Cardiac muscle cell (in vitro differentiated cells and primary cell): ENCODE measurements around the gene SH3PXD2B. TPM values are rescaled to one million over a fixed set of nuclear protein-coding genes. Genes with fewer than 3 reads are reported as not detected.

Experiments
- DNase-seq, 2 donors: peaks; one replicate each; pipeline versions ENCODE4 v3.0.0 to v3.0.0-alpha.2; 2010 to 2017; ENCODE audit warnings: low read depth in 1 of 2, low spot score in 1 of 2
- H3K27ac ChIP-seq: fragments of 200-600 bp; sonication (generic); 2 replicates; pipeline ENCODE4 v1.5.1; 2016
- H3K27me3 ChIP-seq: fragments of 200-600 bp; sonication (generic); 2 replicates; pipeline ENCODE4 v1.6.0; 2016; ENCODE audit warnings: control low read depth
- H3K36me3 ChIP-seq: fragments of 200-600 bp; sonication (generic); 2 replicates; pipeline ENCODE4 v1.5.1; 2016; ENCODE audit warnings: control low read depth
- H3K4me1 ChIP-seq: fragments of 200-600 bp; sonication (generic); 2 replicates; pipeline ENCODE4 v1.8.1; 2017; ENCODE audit warnings: low read depth, mild to moderate bottlenecking, mixed run types
- H3K4me3 ChIP-seq: fragments of 200-600 bp; sonication (generic); 2 replicates; pipeline ENCODE4 v1.5.1; 2016; ENCODE audit warnings: mild to moderate bottlenecking
- H3K9me3 ChIP-seq: fragments of 200-600 bp; sonication (generic); 2 replicates; pipeline ENCODE4 v1.5.1; 2017; ENCODE audit warnings: low read depth, mild to moderate bottlenecking, control low read depth
- polyA plus RNA-seq: library from polyadenylated mRNA; unstranded; fragments of >200 nt; fragmentation: Nextera tagmentation; extraction: Ambion mirVana; gene quantifications from 2 replicates; pipeline ENCODE4 v1.2.1, GENCODE V29; 2016
- total RNA-seq: library from RNA; depleted of rRNA; stranded (reverse); fragments of >200 nt; gene quantifications from 2 replicates; pipeline ENCODE4 v1.2.3, GENCODE V29; 2016
- TF ChIP-seq, protein P1 (sequence below): IDR thresholded peaks from 2 replicates; pipeline ENCODE4 v1.5.1; 2012; ENCODE audit warnings: low read depth, mild to moderate bottlenecking, low read length

The SH3PXD2B gene
- total and polyA plus RNA-seq, 2 experiments from 2014 or later = 13.9 to 27.6 TPM

- Histone ChIP-seq H3K4me1 (peaks cover 4% of the 10 kb centered on the region), H3K4me3 (no peak overlapping the region), H3K36me3 (no peaks in the 10 kb centered on the region), H3K27me3 (no peaks in the 10 kb centered on the region), H3K9me3 (no peaks in the 10 kb centered on the region), H3K27ac (no peak overlapping the region)
- TF ChIP-seq, protein P1, sequence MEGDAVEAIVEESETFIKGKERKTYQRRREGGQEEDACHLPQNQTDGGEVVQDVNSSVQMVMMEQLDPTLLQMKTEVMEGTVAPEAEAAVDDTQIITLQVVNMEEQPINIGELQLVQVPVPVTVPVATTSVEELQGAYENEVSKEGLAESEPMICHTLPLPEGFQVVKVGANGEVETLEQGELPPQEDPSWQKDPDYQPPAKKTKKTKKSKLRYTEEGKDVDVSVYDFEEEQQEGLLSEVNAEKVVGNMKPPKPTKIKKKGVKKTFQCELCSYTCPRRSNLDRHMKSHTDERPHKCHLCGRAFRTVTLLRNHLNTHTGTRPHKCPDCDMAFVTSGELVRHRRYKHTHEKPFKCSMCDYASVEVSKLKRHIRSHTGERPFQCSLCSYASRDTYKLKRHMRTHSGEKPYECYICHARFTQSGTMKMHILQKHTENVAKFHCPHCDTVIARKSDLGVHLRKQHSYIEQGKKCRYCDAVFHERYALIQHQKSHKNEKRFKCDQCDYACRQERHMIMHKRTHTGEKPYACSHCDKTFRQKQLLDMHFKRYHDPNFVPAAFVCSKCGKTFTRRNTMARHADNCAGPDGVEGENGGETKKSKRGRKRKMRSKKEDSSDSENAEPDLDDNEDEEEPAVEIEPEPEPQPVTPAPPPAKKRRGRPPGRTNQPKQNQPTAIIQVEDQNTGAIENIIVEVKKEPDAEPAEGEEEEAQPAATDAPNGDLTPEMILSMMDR = no peak
- DNase-seq = no peak
Measured at GRCh38 chr5:172493461-172493860, 39.1 kb upstream of the SH3PXD2B start.

DNA sequence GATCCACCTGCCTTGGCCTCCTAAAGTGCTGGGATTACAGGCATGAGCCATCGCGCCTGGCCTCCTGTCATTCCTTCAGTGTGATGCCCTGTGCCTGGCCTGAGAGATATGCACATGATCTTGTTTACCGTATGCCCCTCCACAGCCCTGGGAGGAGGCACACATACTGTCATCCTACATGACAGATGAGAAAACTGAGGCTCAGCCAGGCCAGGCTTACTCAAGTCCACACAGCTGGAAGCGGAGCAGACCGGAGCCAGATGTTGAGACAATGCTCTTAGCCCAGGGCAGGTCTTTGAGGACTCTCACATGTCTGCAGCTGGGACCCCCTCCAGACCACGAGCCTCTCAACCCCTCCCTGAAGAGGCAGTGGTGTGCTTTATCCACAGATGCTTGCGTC is 38.7 kb upstream of the SH3PXD2B start:
- TF ChIP-seq, protein P1 = no peak

DNA sequence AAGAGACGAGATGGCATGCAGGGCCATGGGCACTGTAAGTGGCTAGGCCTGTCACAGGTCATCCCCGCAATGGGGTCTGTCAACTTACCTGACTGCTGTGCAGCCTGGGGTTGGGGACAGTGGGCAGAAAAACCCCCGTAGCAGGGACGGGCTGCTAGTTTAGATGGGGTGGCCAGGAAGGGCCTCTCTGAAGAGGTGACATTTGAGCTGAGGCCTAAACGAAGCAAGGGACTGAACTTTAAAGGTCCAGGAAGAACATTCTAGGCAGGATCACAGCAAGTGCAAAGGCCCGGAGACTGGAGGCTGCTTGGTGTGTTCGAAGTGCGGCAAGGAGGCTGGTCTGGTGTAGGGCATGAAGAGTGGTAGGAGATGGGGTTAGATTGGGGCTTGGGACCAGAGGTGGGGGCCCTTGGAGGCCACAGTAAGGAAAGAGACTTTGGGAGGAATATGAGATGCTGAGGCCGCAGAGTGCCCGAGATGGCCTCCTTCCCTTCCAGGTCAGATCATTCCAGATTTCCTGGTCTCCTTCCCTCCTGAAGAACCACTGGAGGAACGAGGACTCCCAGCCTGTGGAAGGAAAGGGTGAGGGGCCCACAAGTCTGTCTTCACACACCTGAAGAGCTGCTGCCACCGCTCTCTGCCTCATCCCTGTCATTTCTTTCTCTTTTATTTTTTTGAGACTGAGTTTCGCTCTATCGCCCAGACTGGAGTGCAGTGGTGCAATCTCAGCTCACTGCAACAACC is 37.9 kb upstream of the SH3PXD2B start:
- no peak overlapping the region for H3K27ac ChIP-seq
- no peaks in the 10 kb centered on the region for H3K27me3 ChIP-seq
- TF ChIP-seq, protein P1 = no peak
- no peaks in the 10 kb centered on the region for H3K36me3 ChIP-seq
- H3K9me3 ChIP-seq = no peaks in the 10 kb centered on the region
- H3K4me1 ChIP-seq = peaks cover 4% of the 10 kb centered on the region
- DNase-seq = no peak
- no peak overlapping the region for H3K4me3 ChIP-seq

More for the DNA sequence above, 38.7 kb upstream of the SH3PXD2B start:
- Histone ChIP-seq H3K9me3 (no peaks in the 10 kb centered on the region), H3K4me1 (peaks cover 4% of the 10 kb centered on the region), H3K36me3 (no peaks in the 10 kb centered on the region), H3K4me3 (no peak overlapping the region), H3K27me3 (no peaks in the 10 kb centered on the region), H3K27ac (no peak overlapping the region)
- no peak for DNase-seq

DNA sequence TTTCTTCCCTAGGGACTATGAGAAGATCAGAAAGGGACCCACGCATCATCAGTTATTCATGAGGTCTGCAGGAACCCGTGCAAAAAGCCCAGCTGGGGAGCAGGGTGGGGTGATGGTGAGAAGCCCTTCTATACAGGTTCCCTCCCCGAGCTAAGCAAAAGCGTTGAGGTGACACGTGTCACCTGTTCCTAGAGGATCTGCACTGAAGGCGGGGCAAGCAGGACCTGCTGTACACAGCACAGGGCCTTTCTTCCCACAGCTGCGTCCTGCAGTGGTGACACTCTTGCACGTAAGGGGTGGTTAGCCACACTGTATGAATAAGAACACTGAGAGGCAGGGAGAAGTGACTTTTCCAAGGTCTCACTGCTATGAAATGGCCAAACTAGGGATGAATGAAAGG is 37.2 kb upstream of the SH3PXD2B start:
- H3K36me3 ChIP-seq = no peaks in the 10 kb centered on the region
- H3K9me3 ChIP-seq = no peaks in the 10 kb centered on the region
- H3K4me3 ChIP-seq = no peak overlapping the region
- H3K27me3 ChIP-seq = no peaks in the 10 kb centered on the region
- TF ChIP-seq, protein P1 = no peak
- H3K27ac ChIP-seq = no peak overlapping the region
- H3K4me1 ChIP-seq = peaks cover 4% of the 10 kb centered on the region
- no peak for DNase-seq

- H3K4me3 ChIP-seq = no peak overlapping the region
- peaks cover 4% of the 10 kb centered on the region for H3K4me1 ChIP-seq
- no peaks in the 10 kb centered on the region for H3K27me3 ChIP-seq
- DNase-seq = no peak
- TF ChIP-seq, protein P1 = no peak
- H3K27ac ChIP-seq = no peak overlapping the region
- no peaks in the 10 kb centered on the region for H3K9me3 ChIP-seq
- H3K36me3 ChIP-seq = no peaks in the 10 kb centered on the region
Measured at GRCh38 chr5:172490514-172491461, 36.5 kb upstream of the SH3PXD2B start.
